Measurements from ENCODE around the gene BACH2.
A peak's percentile ranks its signal among the peaks of the same experiment; 100 is the strongest.

The BACH2 gene

DNA sequence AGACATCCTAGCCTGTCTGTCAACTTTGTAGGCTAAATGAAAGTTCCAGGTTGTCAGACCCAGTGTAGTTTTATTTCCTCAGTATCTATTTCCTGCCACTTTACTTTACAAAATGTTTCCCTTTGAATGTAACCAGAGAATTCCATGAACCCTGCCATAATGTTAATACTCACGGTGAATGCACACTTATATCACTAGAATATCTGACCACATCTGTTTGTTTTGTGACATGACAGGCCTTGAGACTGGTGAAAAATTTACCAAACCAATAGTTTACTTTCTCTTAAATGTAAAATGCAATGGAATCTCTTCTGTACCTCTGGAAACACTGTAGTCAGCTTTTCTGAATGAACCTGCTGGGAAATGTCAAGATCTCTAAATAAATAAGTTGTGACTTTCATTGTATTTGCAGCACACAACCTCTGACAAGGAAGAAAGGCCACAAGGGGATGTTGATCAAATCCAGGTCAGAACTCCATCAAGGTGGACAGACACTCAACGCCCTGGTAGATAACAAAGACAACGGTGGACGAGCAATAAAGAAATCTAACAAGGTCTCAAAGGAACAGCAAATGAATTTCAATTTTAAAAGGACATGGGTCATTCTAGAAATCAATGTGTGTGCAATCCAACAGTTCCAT, 59.2 kb downstream of the BACH2 start:
- no peak for DNase-seq

- no peak for DNase-seq
Observed at GRCh38 chr6:90233994-90234393, 62.6 kb downstream of the BACH2 start.

- DNase-seq: no peak
Observed at GRCh38 chr6:90233213-90233612, 63.4 kb downstream of the BACH2 start.

DNA sequence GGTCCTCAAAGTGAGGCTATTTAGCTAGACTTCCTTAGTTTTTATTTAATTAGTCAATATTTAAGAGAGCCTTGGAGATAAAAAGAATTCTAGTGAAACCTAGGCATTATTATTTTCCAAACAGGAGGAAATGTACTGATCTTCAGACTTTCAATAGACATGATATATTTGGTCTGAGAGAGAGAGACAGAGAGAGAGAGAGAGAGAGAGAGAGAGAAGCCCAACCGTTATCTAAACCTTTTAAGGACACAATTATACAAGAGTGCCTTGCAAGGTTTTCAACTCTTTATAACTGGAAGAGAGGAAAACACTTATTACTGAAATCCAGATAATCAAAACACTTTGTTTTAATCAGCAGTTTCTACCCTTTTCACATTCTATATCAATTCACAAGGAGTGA, 64.8 kb downstream of the BACH2 start:
- no peak for DNase-seq

GRCh38 chr6:90231308-90231707, 65.3 kb downstream of the BACH2 start:
- DNase-seq: no peak

GRCh38 chr6:90230548-90231215, 66.0 kb downstream of the BACH2 start:
- no peak for DNase-seq

DNA sequence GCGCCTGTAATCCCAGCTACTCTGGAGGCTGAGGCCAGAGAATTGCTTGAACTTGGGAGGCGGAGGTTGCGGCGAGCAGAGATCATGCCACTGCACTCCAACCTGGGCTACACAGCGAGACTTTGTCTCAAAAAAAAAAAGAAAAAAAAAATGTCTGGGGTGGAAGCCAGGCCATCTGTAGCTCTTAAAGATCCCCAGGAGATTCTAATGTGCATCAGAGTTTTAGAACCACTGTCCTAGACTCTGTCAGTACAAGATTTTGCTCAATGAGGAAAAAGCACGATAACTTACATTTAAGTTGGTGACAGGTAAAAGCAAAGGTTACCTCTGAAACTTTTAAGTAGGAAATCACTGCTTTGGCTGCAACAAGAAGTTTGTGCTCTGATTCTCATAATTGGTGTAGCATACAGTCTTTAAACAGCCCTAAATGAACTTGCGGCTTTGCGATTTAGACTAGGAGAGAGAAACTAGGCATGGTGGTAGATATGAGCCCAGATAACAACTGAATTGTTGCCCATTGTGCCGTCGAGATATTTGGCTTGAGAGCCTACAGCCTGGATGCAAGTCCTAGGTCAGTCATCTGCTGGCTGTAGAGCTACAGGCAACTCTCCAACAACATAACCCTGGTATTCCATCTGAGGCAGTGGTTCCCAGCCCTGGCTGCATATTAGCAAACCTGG, 67.2 kb downstream of the BACH2 start:
- no peak for DNase-seq

- peak; percentile 42 for DNase-seq
Observed at GRCh38 chr6:90227673-90228072, 69.0 kb downstream of the BACH2 start.

- no peak for DNase-seq
Observed at GRCh38 chr6:90227213-90227612, 69.4 kb downstream of the BACH2 start.

- DNase-seq: peak; percentile 55
Observed at GRCh38 chr6:90226257-90226656, 70.4 kb downstream of the BACH2 start.

DNA sequence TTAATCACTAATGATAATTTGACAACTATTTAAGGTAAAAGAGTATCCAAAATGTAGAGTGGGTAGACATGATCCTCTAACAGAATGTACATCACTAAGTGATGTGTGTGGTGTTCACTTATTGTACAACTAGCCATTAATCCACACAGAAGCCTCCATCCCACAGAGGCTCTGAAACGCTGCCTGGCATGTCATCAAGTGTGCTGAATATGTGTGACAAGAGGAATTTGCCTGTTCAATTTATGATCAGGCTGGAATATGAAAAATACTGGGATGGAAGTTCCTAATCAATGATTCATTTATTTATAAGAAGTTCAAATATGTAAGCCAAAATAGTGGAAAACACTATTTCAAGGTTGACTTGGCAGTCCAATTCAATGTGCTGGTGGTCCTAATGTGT, 72.4 kb downstream of the BACH2 start:
- no peak for DNase-seq

DNA sequence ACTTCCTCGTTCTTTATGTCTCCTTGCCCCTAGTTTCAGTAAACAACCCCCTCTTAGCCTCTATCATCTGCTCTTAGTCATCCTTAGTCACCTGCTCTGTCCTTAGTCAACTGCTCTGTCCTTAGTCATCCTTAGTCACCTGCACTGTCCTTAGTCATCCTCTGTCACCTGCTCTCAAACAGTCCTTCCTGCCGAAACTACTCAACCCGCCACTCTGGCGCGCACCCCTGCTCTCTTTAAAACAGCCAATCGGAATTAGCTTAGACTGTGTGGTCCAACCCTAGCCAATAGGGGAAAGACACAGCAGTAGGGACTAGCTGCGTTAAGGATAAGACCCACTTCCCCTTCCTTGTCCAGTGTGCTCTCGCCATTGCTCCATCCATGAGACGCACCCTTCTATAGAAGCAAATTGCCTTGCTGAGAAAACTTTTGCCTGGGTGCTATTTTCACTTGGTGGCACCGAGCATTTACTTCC, 73.9 kb downstream of the BACH2 start:
- no peak for DNase-seq

DNA sequence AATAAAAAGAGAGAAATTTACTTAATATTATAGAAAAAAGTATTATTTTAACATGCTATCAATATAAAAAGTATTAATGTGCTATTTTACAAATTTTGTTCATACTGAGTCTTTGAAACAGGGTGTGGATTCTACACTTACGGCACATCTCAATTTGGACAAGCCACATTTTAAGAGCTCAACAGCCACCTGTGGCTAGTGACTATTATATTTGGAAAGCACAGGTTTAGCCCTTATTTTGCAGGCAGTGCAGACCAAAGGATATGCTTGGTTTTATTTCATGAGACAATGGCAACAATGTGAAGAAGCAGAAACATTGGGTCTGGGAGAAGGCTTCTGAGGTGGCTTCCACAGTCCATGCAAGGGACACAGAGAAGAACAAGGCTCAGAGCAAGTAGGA, 74.6 kb downstream of the BACH2 start:
- DNase-seq: no peak

DNA sequence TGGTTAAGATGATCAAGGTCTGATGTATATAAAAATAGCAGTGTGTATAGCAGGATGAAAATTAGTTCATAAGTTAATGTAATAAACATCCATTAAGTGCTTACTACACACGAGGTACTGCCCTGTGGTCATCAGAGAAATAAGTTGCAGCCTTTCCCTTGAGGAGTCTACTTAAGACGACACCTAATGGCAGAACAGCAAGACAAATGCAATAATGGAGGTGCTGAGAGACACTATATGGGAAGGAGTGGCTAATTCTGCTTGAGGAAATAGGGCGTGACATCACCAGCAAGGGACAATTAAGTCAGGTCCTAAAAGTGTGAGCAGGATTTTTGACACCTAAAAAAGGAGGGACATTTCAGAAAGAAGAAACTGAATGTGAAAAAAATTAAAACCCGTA, 75.2 kb downstream of the BACH2 start:
- no peak for DNase-seq

- no peak for DNase-seq
Observed at GRCh38 chr6:90220273-90220672, 76.4 kb downstream of the BACH2 start.

DNA sequence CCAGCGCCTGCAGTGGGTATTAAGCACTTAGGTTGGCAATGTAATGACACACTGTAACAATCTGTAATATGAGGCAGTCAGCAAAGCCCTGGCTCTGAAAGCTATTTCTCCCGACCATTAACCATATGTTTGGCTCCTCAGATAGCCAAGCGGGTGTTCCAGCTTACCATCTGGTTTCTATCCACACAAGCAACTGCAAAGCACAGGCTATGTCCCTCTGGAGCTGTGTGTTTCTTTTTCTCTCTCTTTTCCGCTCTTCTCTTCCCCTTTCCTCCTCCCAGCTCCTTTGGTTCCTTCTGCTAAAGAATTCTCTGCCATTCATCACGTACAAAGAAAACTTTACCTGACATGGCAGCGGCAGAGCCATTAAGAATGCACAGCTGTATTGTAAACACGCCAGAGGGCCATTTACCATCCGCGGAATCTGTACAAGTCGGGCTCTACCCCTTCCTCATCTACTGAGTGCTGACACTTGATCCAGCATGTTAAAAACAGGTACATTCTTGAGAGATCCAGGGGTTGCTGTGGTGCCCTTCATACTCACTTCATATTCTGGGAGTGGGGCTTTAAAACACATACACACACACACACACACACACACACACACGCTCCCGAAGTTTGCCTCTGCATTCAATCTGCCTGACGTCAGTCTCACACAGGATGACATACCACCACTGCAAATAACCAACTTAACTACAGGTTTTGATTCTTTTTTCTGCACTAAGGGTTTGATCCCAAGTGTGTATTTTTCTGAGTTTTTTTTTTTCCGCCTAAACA, 77.2 kb downstream of the BACH2 start:
- peak; percentile 82 for DNase-seq

DNA sequence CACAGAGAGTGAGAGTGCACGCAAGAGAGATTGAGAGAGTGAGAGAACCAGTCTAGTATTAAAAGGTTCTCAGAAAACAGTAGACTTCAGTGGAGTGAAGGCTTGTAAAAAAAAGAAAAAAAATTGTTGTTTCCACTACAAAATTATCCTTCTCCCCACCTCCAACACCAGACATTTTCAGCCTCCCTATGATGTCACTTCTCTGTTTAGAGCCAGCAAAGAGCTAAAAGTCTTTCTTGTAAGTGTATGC, 77.8 kb downstream of the BACH2 start:
- peak; percentile 75 for DNase-seq

GRCh38 chr6:90217506-90218127, 79.0 kb downstream of the BACH2 start:
- peak; percentile 77 for DNase-seq

GRCh38 chr6:90216072-90216977, 80.3 kb downstream of the BACH2 start:
- DNase-seq: peak; percentile 65

- no peak for DNase-seq
Observed at GRCh38 chr6:90214966-90215365, 81.7 kb downstream of the BACH2 start.

DNA sequence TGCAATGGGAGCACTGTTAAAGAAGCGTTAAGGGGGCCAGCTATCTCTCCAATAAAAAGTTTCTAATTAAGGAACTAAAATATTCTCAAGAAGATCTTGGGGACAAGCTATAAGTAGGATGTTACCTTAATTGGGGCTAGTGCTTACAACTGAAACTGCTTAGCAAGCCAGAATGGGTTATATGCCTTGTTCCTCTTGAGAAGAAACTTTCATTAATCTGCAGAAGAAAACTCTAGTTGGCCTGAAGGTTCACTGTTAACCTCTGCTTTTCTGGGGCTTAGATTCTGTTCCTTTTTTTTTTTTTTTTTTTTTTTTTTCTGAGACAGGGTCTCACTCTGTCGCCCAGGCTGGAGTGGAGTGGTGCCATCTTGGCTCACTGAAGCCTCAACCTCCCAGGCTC, 82.2 kb downstream of the BACH2 start:
- DNase-seq: no peak

DNA sequence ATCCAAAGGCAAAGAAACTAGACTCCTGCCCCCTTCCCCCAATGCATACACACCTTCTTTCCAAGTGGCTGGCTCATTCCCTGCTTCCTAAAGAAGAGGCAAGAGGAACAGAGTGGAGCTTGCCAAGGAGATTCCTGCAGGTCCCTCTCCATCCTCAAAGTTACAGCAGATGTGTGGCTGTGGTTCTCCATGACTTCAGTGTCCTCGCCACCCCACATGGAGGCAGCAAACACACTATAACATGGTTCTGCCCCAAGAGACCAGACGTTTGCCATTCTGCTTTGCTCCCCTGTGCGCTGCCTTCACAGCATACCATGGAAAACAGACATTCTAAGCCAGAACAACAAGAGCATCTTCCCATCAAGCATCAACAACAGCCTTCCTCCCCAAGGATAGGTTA, 84.4 kb downstream of the BACH2 start:
- no peak for DNase-seq
